Measurements from ENCODE around the gene XBP1.
"Not testable (repeated sequence)": the region's sequence is repeated elsewhere in the genome, so short reads cannot be mapped to it uniquely, and the experiment has no call there.

Gene XBP1

DNA sequence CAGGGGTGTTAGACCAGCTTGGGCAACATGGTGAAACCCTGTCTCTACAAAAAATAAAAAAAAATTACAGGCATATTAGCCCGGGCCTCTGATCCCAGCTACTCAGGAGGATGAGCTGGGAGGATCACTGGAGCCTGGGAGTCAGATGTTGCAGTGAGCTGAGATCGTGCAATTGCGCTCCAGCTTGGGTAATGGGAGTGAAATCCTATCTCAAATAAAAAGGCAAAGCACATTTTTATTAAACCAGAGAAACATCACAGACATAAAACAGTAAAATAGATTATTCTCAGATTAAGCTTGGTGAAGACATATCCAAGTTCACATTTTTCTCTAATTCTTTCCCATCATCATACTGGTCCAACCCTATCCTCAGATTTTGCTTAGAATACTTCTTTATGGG, 30.1 kb upstream of the XBP1 start:
- TF ChIP-seq CTCF (IDR thresholded peaks at IDR 0.05; ENCODE audit: insufficient read depth, low read length, missing control alignments): no peak
- DNase-seq (ENCODE audit: low read depth, low spot score): no peak
- H3K4me3 ChIP-seq (ENCODE audit: low read depth, low read length): no peak overlapping the region
- POLR2A ChIA-PET: no interaction called here
- CTCF ChIA-PET: interaction anchor here (0.7 to 7.1 kb wide), 19 partner anchors 10 to 810 kb away, joined by 3 to 211 read pairs (median 8); no protein-coding TSS in a partner anchor

DNA sequence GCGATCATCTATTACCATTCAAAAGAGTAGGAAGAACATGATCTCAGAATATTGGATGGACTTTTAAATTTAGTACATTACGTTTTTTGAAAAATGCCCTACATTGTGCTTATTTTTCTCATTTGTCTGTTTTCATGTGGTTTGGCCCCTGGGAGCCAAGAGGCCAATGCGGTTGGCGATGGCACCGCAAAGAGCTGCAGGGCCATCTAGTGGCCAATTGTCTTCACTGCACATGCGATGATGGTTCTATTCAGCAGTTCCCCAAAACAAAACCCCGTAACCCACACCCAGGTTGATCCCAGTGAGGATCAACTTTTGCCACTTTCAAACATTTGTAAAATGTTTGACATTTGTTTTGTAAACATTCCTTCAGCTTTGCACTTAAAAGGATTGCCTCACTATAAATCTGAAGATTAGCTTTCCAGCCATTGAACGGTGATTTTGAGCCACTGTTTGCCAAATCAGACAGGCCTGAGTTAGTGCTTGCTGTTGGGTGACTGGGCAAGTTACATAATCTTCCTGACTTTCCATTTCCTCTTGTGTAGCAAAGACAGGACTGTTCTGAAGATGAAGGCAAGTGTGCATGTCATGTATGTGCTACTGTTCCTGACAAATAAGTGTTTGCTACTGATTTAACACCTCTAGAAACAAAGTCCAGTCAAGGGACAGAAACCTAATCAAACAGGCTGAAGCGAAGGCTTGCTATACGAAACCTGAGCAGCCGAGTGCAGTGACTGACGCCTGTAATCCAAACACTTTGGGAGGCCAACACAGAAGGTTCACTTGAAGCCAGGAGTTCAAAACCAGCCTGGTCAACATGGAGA, 29.2 kb upstream of the XBP1 start:
- DNase-seq (ENCODE audit: low read depth, low spot score): peak; percentile 7
- ChIA-PET POLR2A (interaction anchor here (0.6 kb wide), 1 partner anchor 290 kb away, joined by 4 read pairs; no protein-coding TSS in a partner anchor), CTCF (interaction anchor here (0.6 to 7.1 kb wide), 43 partner anchors 8 to 941 kb away, joined by 3 to 211 read pairs (median 5); no protein-coding TSS in a partner anchor)
- H3K4me3 ChIP-seq (ENCODE audit: low read depth, low read length): no peak overlapping the region
- peak; percentile 89 for TF ChIP-seq CTCF (IDR thresholded peaks at IDR 0.05; ENCODE audit: insufficient read depth, low read length, missing control alignments)

DNA sequence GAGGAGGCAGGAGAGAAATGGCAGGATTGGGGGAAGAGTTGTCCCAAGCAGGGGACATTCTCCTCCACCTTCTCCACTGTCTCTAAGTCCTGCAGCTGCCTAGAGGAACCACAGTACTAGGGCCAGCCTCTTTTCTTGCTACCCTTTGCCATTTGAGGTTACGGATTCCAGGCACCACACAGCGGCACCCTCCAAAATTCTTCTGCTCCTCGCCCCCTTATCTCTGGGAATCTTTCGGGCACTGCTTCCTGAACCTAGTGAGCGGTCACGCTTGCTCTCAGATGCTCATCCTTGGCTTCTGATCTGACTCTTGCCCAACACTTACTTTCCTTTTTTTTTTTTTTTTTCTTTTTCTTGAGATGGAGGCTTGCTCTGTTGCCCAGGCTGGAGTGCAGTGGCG, 26.6 kb upstream of the XBP1 start:
- CTCF ChIA-PET: interaction anchor here (2.5 to 7.1 kb wide), 4 partner anchors 10 to 226 kb away, joined by 11 to 211 read pairs (median 50); no protein-coding TSS in a partner anchor
- TF ChIP-seq CTCF (IDR thresholded peaks at IDR 0.05; ENCODE audit: insufficient read depth, low read length, missing control alignments): no peak
- POLR2A ChIA-PET: no interaction called here
- H3K4me3 ChIP-seq (ENCODE audit: low read depth, low read length): no peak overlapping the region
- DNase-seq (ENCODE audit: low read depth, low spot score): no peak

DNA sequence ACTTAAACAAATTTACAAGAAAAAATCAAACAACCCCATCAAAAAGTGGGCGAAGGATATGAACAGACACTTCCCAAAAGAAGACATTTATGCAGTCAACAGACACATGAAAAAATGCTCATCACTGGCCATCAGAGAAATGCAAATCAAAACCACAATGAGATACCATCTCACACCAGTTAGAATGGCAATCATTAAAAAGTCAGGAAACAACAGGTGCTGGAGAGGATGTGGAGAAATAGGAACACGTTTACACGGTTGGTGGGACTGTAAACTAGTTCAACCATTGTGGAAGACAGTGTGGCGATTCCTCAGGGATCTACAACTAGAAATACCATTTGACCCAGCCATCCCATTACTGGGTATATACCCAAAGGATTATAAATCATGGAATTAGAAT, 26.1 kb upstream of the XBP1 start:
- H3K4me3 ChIP-seq (ENCODE audit: low read depth, low read length); POLR2A ChIA-PET; DNase-seq (ENCODE audit: low read depth, low spot score): not testable (repeated sequence)
- CTCF ChIA-PET: interaction anchor here (5.9 kb wide), 1 partner anchor 11 kb away, joined by 59 read pairs; no protein-coding TSS in a partner anchor

GRCh38 chr22:28824455-28824854, 24.1 kb upstream of the XBP1 start:
- DNase-seq (ENCODE audit: low read depth, low spot score); H3K4me3 ChIP-seq (ENCODE audit: low read depth, low read length); CTCF ChIA-PET; POLR2A ChIA-PET: not testable (repeated sequence)

DNA sequence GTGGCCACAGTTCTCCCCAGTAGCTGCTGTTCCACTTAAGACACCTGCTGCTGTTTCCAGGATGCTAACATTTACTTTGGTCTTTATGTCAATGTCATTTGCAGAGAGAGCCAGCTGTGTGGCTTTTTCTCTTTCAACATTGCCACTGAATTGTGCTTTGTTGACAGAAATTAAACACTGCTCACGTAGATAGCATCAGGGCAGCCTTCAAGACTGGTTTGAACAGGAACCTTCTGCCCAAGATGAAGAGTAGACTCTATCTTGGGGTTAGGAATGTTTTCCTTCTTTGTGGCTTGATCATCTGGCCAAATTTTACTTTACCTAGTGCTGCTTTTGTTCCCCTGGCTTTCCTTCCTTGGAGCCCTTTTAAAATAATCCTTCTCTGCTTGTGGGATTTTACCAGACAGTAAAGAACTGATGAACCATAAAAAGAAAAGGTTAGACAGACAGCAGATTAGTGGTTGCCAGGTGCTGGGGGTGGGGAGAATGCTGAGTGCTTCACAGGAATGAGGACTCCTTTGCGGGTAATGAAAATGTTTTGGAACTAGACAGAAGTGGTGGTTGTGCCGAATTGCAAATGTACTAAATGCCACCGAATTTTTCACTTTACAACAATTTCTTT, 22.7 kb upstream of the XBP1 start:
- no peak for DNase-seq (ENCODE audit: low read depth, low spot score)
- no peak for TF ChIP-seq CTCF (IDR thresholded peaks at IDR 0.05; ENCODE audit: insufficient read depth, low read length, missing control alignments)
- CTCF ChIA-PET: interaction anchor here (3.4 kb wide), 1 partner anchor 223 kb away, joined by 11 read pairs; no protein-coding TSS in a partner anchor
- POLR2A ChIA-PET: no interaction called here
- no peak overlapping the region for H3K4me3 ChIP-seq (ENCODE audit: low read depth, low read length)

DNA sequence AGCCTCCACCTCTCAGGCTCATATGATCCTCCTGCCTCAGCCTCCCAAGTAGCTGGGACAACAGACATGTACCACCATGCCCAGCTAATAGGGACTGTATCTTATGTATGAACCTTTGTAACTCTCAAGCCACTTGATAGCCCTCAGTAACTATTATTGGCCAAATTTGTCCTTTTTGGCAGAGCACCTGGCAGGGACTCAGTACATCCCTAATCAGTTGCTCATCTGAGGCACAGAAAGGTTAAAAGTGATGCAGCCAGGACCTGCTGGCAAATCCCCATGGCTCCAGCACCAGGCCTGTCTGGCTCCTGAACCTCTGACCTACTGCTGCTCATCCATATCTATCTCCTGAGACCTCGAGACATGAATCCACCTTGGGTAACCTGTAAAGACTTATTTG, 21.1 kb upstream of the XBP1 start:
- no peak for DNase-seq (ENCODE audit: low read depth, low spot score)
- POLR2A ChIA-PET: no interaction called here
- CTCF ChIA-PET: interaction anchor here (1.1 to 3.4 kb wide), 3 partner anchors 8 to 221 kb away, joined by 6 to 14 read pairs (median 11); no protein-coding TSS in a partner anchor
- TF ChIP-seq CTCF (IDR thresholded peaks at IDR 0.05; ENCODE audit: insufficient read depth, low read length, missing control alignments): no peak
- H3K4me3 ChIP-seq (ENCODE audit: low read depth, low read length): no peak overlapping the region

Measured in AG04449 (cell line).